ENCODE measurements around the gene DDN. TPM values are rescaled to one million over a fixed set of nuclear protein-coding genes. Genes with fewer than 3 reads are reported as not detected.

DDN gene
- total RNA-seq, 2 experiments from 2014 or later = 0.72 to 1.2 TPM

- no peak for TF ChIP-seq CTCF (IDR thresholded peaks at IDR 0.05)
- DNase-seq = no peak
- Mint-ChIP-seq H3K4me3 (no peak overlapping the region), H3K27me3 (no peaks in the 10 kb centered on the region), H3K27ac (no peak overlapping the region), H3K9me3 (no peaks in the 10 kb centered on the region), H3K4me1 (ENCODE audit: low read depth) (no peaks in the 10 kb centered on the region), H3K36me3 (ENCODE audit: low read depth) (peaks cover 32% of the 10 kb centered on the region)
- no peak for ATAC-seq
- CTCF ChIA-PET = interaction anchor here (1.1 to 6.0 kb wide), 4 partner anchors 11 to 55 kb away, joined by 3 to 35 read pairs (median 4); no protein-coding TSS in a partner anchor
- POLR2A ChIA-PET = interaction anchor here (0.6 to 1.2 kb wide), 3 partner anchors 10 to 16 kb away, joined by 3 to 4 read pairs (median 3); no protein-coding TSS in a partner anchor
- intact Hi-C loops (cut with micrococcal nuclease) = no loop called here
Observed at GRCh38 chr12:49032679-49033447, 33.7 kb upstream of the DDN start.

GRCh38 chr12:49032276-49032675, 33.1 kb upstream of the DDN start:
- H3K36me3 Mint-ChIP-seq (ENCODE audit: low read depth) = peaks cover 37% of the 10 kb centered on the region
- CTCF ChIA-PET = interaction anchor here (1.1 to 6.0 kb wide), 3 partner anchors 12 to 32 kb away, joined by 3 to 35 read pairs (median 6); no protein-coding TSS in a partner anchor
- intact Hi-C loops (cut with micrococcal nuclease) = no loop called here
- H3K27me3 Mint-ChIP-seq = no peaks in the 10 kb centered on the region
- H3K4me1 Mint-ChIP-seq (ENCODE audit: low read depth) = no peaks in the 10 kb centered on the region
- DNase-seq = no peak
- no peak for ATAC-seq
- H3K27ac Mint-ChIP-seq = no peak overlapping the region
- POLR2A ChIA-PET = interaction anchor here (0.6 to 4.4 kb wide), 5 partner anchors 9 to 16 kb away, joined by 3 to 16 read pairs (median 3); no protein-coding TSS in a partner anchor
- TF ChIP-seq CTCF (IDR thresholded peaks at IDR 0.05) = no peak
- H3K4me3 Mint-ChIP-seq = no peak overlapping the region
- H3K9me3 Mint-ChIP-seq = no peaks in the 10 kb centered on the region

- POLR2A ChIA-PET = interaction anchor here (1.0 to 4.4 kb wide), 6 partner anchors 8 to 18 kb away, joined by 3 to 16 read pairs (median 4); no protein-coding TSS in a partner anchor
- Mint-ChIP-seq H3K27me3 (no peaks in the 10 kb centered on the region), H3K4me3 (no peak overlapping the region), H3K36me3 (ENCODE audit: low read depth) (peaks cover 38% of the 10 kb centered on the region), H3K4me1 (ENCODE audit: low read depth) (no peaks in the 10 kb centered on the region), H3K27ac (peak overlapping the region; percentile 46), H3K9me3 (no peaks in the 10 kb centered on the region)
- intact Hi-C loops (cut with micrococcal nuclease) = no loop called here
- ATAC-seq (no peak), DNase-seq (no peak)
- TF ChIP-seq CTCF (IDR thresholded peaks at IDR 0.05) = no peak
- CTCF ChIA-PET = interaction anchor here (1.0 to 6.0 kb wide), 4 partner anchors 12 to 57 kb away, joined by 3 to 35 read pairs (median 6); no protein-coding TSS in a partner anchor
Observed at GRCh38 chr12:49031573-49032161, 32.5 kb upstream of the DDN start.

GRCh38 chr12:49030714-49031572, 31.8 kb upstream of the DDN start:
- H3K27me3 Mint-ChIP-seq = no peaks in the 10 kb centered on the region
- H3K36me3 Mint-ChIP-seq (ENCODE audit: low read depth) = peaks cover 42% of the 10 kb centered on the region
- POLR2A ChIA-PET = interaction anchor here (0.7 to 4.4 kb wide), 10 partner anchors 7 to 97 kb away, joined by 3 to 16 read pairs (median 3); no protein-coding TSS in a partner anchor
- intact Hi-C loops (cut with micrococcal nuclease) = no loop called here
- ATAC-seq (no peak), DNase-seq (no peak)
- no peak overlapping the region for H3K4me3 Mint-ChIP-seq
- peak overlapping the region; percentile 30 for H3K27ac Mint-ChIP-seq
- H3K9me3 Mint-ChIP-seq = no peaks in the 10 kb centered on the region
- no peaks in the 10 kb centered on the region for H3K4me1 Mint-ChIP-seq (ENCODE audit: low read depth)
- CTCF ChIA-PET = interaction anchor here (1.0 to 6.0 kb wide), 5 partner anchors 13 to 57 kb away, joined by 3 to 35 read pairs (median 8); no protein-coding TSS in a partner anchor
- TF ChIP-seq CTCF (IDR thresholded peaks at IDR 0.05) = no peak

Data from activated CD8-positive, alpha-beta T cell treated with anti-CD3 and anti-CD28 coated beads for 36 hours (primary cell).